NCI-H1436 treated with DMSO at 0.1 percent for 48 hours (cell line): Measurements from ENCODE around the gene GFPT1.
"Not testable (repeated sequence)": the region's sequence is repeated elsewhere in the genome, so short reads cannot be mapped to it uniquely, and the experiment has no call there.

Experiments used
- DNase-seq: peaks from one replicate; lab custom pipeline; 2025; lab: John Stamatoyannopoulos, UW

The GFPT1 gene

DNA sequence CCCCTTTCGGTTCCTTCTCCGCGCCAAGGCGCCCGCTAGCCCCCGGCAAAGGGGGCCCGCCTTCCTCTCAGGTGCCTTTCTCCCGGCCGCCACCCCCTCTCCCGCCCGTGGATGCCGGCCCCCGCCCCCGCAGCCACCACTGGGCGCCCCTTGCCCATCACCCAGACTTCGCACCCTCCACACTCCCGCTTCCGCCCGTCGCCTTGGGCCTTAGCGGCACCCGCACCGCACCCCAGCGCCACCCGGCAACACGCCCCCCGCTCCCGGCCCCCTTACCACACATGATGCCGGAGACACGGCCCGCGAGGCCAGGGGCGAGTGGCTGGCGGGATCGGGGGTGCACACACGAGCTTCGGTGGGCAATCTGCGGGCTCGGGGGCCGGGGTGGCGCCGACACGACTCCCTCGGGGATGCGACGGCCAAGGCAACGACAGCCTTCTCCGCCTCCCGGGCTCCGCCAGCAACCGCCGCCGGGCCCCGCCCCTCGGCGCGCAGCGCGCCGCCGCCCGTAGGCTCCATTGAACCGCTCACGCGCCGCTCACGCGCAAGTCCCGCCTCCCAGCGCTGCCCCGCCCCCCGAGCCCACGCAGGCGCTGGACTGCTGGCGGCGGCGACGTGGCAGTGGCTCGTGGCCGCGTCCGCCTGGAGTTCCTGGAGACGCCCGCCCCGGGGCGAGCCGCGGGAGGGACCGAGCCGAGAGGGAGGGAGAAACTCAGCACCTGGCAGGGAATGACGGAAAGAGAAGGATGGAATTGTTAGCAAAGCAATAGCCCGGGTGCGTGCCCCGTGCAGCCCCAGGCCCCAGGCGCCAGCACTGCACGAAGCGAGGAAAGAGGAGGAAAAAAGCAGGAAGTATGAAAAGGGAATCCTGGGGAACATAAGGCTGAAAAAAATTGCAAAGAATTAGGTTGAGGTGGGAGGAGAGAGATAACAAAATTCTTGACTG lies at the start of gene GFPT1:
GFPT1 (minus strand) TSS at position 439 of the 946 bp plus-strand sequence; CDS start at position 283, 156 bp downstream.
- peak; percentile 47 for DNase-seq

DNA sequence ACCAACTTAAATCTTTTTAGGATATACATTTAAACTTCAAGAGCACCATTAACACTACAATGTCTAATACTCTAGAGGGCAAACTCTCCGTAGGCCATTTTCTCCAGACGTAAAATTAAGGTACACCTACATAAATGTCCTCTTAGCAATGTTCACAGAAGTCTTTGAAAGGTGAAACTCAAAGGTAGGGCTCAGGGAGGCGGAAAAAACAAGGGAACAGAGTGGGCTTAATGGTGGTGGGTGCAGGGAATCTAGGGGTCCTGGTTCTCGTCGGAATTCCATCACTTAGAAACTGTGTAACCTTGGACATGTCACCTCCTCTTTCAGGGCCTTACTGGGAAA lies 49.5 kb upstream of the GFPT1 start:
- no peak for DNase-seq

DNA sequence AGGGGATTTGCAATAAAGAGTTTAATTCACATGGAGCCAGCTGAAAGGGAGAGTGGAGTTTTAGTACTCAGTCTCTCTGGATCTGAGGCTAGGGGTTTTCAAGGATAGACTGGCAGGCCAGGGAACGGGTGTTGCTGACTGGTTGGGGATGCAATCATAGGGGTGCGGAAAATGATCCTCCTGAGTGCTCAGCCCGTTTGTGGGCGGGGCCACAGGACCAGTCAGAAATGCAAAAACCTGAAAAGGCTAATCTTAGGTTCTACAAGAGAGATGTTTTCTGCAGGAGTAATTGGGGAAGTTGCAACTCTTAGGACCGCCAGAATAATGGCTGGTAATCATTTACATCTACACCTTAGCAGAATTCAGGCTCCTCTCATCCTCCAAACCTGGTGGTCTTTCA lies 47.7 kb upstream of the GFPT1 start:
- no peak for DNase-seq

DNA sequence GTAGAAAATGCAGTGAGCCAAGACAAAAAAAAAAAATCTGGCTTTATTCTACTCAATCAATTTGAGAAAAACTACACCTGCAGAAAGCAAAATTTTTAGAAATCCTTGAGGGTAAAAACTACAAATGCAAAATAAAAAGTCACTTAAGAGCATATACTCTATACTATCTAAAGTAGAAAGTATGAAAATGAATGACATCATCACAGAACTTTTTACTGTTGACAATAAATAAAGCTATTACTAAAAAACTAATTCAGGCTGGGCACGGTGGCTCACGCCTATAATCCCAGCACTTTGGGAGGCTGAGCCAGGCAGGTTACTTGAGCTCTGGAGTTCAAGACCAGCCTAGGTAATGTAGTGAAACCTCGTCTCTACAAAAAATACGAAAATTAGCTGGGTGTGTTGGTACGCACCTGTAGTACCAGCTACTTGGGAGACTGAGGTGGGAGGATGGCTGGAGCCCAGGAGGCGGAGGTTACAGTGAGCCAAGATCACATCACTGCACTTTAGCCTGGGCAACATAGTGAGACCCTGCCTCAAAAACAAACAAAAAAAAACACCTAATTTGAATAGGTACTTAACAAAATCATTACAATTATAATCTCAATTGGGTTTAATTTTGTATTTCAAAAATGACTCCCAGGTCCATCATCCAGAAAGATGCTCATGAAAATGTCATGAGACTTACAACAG lies 42.6 kb upstream of the GFPT1 start:
- DNase-seq, result no peak

DNA sequence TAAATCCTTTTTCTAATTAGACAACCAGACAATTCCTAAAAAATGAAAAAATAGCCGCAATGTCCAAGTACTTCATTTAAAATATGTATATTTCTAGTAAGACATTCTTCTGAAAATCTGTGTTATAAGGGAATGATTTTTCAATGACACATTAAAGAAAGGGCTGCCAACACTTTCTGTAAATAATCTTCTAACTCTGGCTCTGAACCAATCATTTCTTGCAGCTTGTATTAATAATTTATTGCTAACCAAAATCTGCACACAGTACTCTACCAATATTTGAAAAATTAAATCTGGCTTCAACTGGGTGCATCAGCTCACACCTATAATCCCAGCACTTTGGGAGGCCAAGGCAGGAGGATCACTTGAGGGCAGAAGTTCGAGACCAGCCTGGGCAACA lies 42.0 kb upstream of the GFPT1 start:
- no peak for DNase-seq

DNA sequence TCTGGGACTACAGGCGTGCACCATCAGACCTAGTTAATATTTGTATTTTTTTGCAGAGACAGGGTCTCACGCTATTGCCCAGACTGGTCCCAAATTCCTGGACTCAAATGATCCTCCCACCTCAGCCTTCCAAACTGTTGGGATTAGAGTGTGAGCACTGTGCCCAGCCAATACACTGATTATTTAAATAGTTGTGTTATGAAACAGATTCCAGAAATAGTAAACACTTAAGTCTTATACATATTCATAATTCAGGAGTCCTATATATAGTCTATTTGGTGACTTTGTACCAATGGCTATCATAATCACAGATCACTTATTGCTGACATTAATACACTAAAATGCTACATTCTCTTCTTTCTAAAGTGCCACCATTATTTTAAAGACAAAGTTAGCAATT lies 37.4 kb upstream of the GFPT1 start:
- DNase-seq, result no peak

DNA sequence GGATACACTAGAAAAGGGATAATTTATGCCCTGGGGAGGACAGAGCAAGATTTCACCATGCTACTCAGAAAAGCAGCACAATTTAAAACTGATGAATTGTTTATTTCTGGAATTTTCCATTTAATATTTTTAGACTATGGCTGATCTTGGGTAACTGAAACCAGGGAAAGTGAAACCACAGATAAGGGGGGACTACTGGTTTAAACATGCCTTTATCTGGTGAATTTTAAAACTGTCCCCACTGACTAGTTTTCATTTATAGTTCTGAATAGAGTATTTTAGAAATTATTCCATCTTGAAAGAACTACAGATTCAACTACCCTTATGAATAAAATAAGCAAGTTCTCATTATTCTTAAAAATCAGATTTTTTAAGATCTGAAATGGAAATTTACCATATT lies 35.2 kb upstream of the GFPT1 start:
- no peak for DNase-seq

DNA sequence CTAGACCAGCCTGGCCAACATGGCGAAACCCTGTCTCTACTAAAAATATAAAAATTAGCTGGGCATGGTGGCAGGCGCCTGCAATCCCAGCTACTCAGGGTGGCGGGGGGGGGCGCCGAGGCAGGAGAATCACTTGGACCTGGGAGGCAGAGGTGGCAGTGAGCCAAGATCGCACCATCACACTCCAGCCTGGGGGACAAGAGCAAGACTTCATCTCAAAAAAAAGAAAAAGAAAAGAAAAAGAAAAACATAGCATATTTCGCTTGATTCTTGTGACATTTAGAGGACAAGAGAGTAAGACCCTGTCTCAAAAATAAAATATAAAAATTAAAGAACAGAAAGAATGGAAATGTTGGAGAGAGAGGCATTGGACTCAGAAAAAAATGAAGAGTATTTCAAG lies 32.1 kb upstream of the GFPT1 start:
- DNase-seq, result not testable (repeated sequence)

DNA sequence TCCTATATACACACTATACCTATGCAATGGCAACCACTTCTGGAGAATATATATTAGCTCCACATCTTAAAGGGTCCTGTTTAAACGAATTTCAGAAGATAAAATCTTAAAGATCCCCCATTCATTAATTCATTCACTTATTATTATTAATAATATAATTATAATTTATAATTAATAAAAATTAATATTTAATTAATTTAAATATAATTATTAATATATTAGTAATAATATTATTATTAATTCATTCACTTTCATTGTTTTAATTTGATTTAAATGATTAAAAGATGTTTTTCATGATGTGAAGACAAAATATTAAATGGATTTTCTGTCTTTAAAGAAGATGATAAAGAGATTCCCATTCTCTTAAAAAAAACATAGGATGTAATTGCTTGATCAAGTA lies 29.1 kb upstream of the GFPT1 start:
- DNase-seq, result no peak

DNA sequence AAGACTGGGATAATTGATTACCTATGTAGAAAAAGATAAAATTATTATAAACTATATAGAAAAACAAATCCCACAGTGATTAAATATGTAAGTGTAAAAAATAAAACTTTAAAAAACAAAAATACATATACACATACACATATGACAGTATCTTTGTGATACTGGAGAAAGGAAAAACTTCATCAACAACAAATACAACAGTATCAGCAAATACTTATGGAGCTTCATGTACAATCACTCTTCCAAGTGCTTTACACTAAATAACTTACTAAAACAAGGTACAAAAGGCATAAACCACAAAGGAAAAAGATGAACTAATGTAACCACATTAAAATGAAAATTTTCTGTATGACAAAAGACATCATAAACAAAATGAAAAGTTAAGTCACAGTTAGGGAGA lies 24.1 kb upstream of the GFPT1 start:
- DNase-seq, result no peak

DNA sequence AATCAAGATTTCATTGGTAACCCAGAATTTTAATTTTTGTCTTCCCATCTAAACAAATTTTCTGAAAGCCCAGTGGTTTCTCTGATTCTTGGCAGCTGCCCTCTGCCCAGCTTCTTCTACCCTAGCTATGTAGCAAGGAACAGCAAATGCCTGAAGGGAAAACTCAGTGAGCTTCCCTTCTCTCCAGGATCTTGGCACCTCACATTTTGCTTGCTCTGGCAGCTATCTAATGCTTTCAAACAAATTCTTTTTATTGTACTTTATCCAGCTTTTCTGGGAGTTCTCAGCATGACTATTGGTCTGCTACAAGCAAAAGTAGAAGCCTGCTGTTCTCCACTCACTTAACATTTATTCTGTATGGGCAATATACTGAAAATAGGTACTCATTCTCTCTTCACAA lies 18.3 kb upstream of the GFPT1 start:
- no peak for DNase-seq

DNA sequence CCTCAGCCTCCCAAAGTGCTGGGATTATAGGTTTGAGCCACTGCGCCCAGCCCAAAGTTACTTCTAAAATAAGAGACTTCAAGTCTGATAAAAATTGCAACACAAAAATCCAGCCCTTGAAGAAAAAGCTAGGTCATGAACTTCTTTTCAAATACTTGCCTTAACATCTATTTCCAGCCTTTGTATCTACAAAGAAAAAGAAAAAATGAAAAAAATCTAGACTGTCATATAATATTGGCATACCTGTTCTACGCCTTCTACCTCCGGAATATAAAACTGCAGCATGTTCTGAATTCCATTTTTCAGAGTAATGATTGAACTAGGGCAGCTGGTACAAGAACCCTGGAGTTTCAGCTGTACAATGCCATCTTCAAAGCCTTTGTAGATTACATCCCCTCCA lies 13.1 kb upstream of the GFPT1 start:
- DNase-seq, result no peak

DNA sequence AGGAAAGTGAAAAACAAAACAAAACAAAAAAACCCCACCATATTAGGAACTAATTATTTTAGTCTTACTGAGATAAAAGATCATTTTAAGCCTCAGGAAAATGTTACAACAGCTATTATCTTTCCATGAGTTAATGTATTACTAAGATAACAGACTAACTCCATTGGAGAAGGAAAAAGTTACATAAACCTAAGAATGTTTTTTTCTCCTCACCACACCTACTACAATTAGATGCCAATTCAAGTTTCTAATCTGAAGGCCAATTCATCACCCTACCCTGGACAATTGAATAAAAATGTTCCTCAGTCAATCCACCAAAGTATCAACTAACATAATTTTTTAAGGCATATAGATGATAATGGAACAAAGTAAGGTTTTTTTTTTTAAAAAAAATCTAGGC lies 10.2 kb upstream of the GFPT1 start:
- no peak for DNase-seq

DNA sequence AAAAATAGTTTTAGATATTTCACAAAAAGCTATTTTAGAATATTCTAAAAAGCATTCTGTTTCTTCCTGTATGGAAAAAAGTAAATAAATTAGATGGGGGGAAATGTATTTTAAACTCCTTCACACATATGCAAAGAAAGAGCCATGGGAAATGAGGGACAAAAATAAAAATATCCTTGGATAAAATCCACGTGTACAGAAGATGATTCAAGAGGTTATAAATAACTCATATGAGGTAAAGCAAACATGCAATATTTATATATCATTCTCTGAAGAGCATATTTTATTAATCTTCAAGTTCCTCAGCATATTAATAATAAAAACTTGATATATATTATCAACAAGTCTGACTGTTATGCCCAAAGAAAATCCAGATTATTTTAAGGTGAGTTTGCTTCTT lies 8.8 kb upstream of the GFPT1 start:
- no peak for DNase-seq

DNA sequence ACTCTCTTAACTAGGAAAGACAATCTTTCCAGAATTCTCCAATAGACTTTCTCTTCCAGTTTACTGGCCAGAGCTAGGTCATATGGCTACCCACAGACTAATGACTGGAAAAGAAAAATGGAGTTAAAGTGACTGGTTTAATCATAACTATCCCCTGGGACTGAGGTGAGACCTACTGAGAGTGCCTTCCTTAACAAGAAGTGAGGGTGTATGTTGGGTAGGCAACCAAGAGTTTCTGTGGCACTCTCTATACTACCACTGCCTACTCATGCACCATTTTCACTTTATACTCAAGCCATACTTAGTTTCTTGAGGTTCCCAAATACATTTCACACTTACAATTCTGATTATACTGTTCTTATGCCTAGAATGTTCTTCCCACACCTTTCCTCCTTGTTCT lies 6.9 kb upstream of the GFPT1 start:
- no peak for DNase-seq

DNA sequence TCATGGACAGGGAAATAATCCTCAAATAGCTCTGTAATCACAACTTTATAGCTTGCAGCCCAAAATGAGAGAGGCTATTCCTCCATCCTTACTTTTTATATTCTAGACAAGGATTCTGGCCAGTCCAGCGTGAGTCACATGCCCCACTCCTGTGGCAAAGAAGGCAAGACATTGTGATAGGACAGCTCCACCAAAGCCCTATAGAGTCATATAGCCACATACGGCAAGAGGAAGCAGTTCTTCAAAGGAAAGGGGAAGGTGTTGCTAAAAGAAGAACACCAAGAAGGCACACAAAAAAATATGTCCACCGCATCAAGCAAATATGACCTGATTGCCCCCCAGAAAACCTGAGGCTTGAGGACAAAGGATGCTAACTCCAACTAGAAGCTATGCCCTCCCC lies 3.4 kb upstream of the GFPT1 start:
- no peak for DNase-seq

DNA sequence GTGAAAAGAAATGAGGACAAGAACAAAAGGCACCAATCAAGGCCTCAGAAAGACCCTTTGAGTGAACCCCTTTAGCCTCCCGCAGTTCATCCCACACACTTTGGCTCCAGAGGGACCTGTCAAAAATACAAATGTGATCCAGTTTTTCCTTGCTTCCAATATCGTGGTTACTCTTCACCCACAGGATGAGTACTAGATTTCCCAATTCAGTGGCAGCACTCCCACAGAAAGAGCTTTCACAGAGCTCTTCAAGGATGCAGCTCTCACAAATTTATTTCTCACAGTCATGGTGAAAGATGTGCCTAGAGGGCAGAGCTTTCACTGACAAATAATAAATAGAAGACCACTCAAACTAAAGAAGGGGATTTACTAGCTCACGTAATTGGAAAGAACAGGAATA lies 3.0 kb upstream of the GFPT1 start:
- no peak for DNase-seq

DNA sequence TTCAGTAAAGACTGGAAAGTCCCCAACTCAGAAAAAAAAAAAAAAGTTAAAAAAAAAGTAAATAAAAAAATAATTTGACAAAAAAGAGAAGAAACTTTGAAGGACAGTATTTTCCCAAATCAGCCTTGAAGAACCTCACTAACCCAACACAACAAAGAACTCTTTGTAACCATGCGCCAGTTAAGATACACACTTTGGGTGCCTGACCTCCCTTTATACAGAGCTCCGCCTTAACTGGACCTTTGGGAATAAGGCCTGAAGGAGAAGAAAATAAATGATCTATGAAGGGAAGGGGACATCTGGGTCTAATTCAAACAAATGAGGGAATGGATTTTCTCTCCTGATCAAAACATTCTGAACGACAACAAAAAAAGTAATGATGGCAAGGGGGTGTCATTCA lies 2.2 kb upstream of the GFPT1 start:
- no peak for DNase-seq

DNA sequence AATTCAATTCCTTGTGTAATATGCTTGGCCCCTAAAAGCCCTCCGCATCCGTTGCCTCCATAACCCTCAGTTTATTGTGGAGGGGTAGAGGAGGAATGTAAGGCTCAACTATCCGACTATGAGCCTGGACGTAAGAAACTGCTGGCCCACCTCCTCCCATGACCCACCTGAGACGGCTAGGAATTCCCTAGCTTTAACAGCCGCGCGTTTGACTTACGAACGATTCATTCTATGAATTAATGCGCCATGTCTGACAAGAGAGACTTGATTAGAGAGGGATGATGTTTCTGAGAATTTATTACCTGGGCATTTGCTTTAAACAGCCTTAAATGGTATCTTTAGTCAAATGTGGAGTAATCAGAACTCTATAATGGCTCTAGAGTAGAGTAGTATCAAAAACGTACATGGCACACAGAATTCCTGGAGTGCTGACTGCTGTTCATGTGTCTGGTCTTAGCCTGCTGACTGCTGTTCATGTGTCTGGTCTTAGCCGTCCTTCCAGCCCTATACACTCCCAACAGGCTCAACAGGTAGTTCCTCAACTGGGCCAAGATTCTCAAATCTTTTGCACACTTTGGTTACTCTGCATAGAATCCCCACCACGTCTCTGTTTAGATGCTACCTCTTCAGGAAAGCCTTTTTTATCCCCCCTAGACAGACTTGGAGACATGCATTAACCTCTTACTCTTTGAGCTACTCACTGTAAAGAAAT lies 899 bp upstream of the GFPT1 start:
- DNase-seq, result no peak

DNA sequence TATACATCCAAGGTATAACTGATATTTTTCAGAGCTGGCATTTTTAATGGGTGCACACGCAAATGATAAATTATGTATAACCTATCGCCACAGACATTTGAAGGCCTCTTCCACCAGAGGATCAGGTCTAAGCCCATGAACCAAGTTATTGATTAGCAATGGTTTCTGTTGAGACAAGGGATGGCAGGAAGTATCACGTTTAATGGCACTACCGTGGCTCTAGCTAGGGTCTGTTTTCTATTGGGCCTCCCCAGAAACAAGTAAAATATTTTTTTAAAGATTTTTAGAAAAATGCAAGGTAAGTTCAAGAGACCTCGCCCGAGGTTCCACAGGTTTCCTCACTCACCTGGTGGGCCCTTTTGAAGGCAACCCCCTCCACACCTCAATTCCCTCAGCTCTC lies 667 bp downstream of the GFPT1 start:
- no peak for DNase-seq

DNA sequence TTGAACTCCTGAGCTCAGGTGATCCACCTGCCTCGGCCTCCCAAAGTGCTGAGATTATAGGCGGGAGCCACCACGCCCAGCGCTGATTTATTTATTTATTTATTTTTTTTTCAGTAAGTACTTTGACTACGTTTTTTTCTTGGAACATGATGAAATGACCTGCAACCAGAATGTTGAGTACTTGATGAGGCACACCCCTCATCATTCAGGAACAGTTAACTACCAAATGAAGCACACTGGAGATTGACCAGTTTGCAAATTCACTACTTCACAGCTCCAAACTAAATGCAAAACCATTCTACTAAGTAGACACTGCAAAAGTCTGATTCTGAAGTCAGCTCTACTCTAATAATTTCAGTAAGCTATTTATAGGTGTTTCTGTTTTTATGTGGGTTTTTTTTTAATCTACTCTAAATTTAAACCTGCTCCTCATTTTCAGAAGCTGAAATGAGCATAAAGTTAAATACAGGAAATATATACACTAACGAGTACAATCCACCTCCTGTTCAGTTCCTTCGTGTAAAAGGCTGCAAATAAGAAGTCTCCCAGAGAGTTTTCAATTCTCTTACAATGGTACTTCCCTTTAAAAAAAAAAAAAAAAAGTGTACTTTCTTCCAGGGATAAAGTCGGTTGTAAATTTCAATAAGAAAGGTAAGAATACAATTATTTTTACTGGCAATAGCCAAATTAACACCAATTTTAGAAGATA lies 1.4 kb downstream of the GFPT1 start:
- DNase-seq, result no peak

DNA sequence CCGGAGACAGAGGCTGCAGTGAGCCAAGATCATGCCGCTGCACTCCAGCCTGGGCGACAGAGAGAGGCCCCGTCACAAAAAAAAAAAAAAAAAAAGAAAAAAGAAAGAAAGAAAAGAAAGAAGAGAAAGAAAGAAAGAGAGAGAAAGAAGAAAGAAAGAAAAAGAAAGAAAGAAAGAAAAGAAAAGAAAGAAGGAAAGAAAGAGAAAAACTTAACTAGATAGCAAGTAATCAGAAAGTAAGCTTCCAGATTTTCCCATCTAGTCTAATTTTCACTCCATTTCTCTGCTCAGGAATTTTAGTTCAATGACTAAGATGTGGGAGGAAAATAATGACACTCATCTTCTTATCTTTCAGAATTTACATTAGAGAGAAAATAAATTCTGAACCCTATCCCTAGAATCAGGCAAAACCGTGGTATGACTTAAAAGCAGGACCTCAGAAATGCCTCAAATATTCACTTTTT lies 2.4 kb downstream of the GFPT1 start:
- no peak for DNase-seq
